T-cell (primary cell): ENCODE data around the gene ARL11. TPM values are rescaled to one million over a fixed set of nuclear protein-coding genes. Genes with fewer than 3 reads are reported as not detected.

Source experiments
- ATAC-seq, 4 experiments: fragments of 200-7000 bp in 3 of 4; fragments of 150-1000 bp in 1 of 4; cut with Tn5 transposase; replicated peaks in 1 of 4; 1 replicate in 3 of 4; 2 replicates in 1 of 4; pipeline ENCODE4 v1.10.0; 2021; ENCODE audit warnings: moderate library complexity in 3 of 4, mild to moderate bottlenecking in 2 of 4, moderate number of reproducible peaks in 1 of 4
- CTCF ChIA-PET, 2 donors: fragments of 300-600 bp; sonication (Branson Sonifier 250); formaldehyde crosslinking; loops; one replicate each; lab custom pipeline; 2022; ENCODE audit warnings: antibody characterized with exemption in 2 of 2; lab: Charles Lee
- POLR2A ChIA-PET, 2 donors: fragments of 300-600 bp; sonication (Branson Sonifier 250); formaldehyde crosslinking; loops; one replicate each; lab custom pipeline; 2022; ENCODE audit warnings: antibody characterized with exemption in 2 of 2; lab: Charles Lee
- DNase-seq, 35 experiments: peaks; one replicate each; pipeline versions ENCODE4 v3.0.0 to v3.0.0-alpha.2; 2013 to 2023
- H3K27ac ChIP-seq: one replicate; pipeline ENCODE4 v1.5.1; 2013; ENCODE audit warnings: low read length
- H3K27me3 ChIP-seq, 2 experiments: replicated peaks in 1 of 2; 1 replicate in 1 of 2; 2 replicates in 1 of 2; pipeline versions ENCODE4 v1.6.1 to v1.7.0; 2013; ENCODE audit warnings: low read length in 1 of 2, mixed read lengths in 1 of 2; ENCODE audit not compliant: control insufficient read depth in 2 of 2, insufficient read depth in 2 of 2; ENCODE audit errors: extremely low read depth in 1 of 2
- H3K36me3 ChIP-seq, 2 donors: 1 replicate in 1 of 2; 2 replicates in 1 of 2; pipeline versions ENCODE4 v1.6.1 to v1.7.0; 2013; ENCODE audit warnings: low read length in 1 of 2; ENCODE audit not compliant: control insufficient read depth in 2 of 2, insufficient read depth in 1 of 2; ENCODE audit errors: extremely low read depth in 1 of 2
- H3K4me1 ChIP-seq, 2 experiments: 1 replicate in 1 of 2; 2 replicates in 1 of 2; pipeline versions ENCODE4 v1.6.1 to v1.7.0; 2013; ENCODE audit warnings: low read length in 2 of 2, mixed read lengths in 1 of 2; ENCODE audit not compliant: insufficient read depth in 2 of 2, control insufficient read depth in 1 of 2; ENCODE audit errors: extremely low read depth in 1 of 2
- H3K4me3 ChIP-seq, 2 donors: 1 replicate in 1 of 2; 2 replicates in 1 of 2; pipeline versions ENCODE4 v1.5.1 to v1.7.0; 2013; ENCODE audit warnings: mild to moderate bottlenecking in 2 of 2, low read length in 1 of 2, moderate library complexity in 1 of 2; ENCODE audit not compliant: control insufficient read depth in 1 of 2; ENCODE audit errors: extremely low read depth in 1 of 2
- H3K9me3 ChIP-seq: 2 replicates; pipeline ENCODE4 v1.7.0; 2013
- H3K27ac Mint-ChIP-seq, 2 donors: one replicate each; pipeline ENCODE4 v1.8.0; 2020 to 2021; ENCODE audit warnings: mild to moderate bottlenecking in 2 of 2, mixed read lengths in 2 of 2
- H3K27me3 Mint-ChIP-seq, 2 donors: one replicate each; pipeline ENCODE4 v1.8.0; 2021 to 2022; ENCODE audit warnings: mixed read lengths in 2 of 2
- H3K36me3 Mint-ChIP-seq: one replicate; pipeline ENCODE4 v1.8.0; 2021; ENCODE audit warnings: mixed read lengths
- H3K4me1 Mint-ChIP-seq, 3 donors: one replicate each; pipeline ENCODE4 v1.8.0; 2020 to 2022; ENCODE audit warnings: mixed read lengths in 3 of 3, mild to moderate bottlenecking in 1 of 3
- H3K4me3 Mint-ChIP-seq, 3 donors: one replicate each; pipeline ENCODE4 v1.8.0; 2020 to 2022; ENCODE audit warnings: mild to moderate bottlenecking in 3 of 3, mixed read lengths in 3 of 3, moderate library complexity in 3 of 3
- H3K9me3 Mint-ChIP-seq, 3 donors: one replicate each; pipeline ENCODE4 v1.8.0; 2020 to 2022; ENCODE audit warnings: mixed read lengths in 3 of 3
- WGBS: methylation state at CpG from one replicate; pipeline ENCODE4 v1.1.5; 2013; ENCODE audit warnings: missing lambda C conversion rate; ENCODE audit not compliant: insufficient coverage; 5-methylcytosine and 5-hydroxymethylcytosine counted together
- total RNA-seq, 35 experiments: library from RNA in 6 of 35; stranded (reverse) in 6 of 35; fragments of 120-200 nt in 1 of 35; gene quantifications; one replicate each; pipeline versions ENCODE4 v1.2.1 to v1.2.4 and lab custom pipeline; 2013 to 2026

Gene ARL11
- total RNA-seq, 5 donors from 2014 or later (not counting 1 experiment from before 2014, with no cell fraction given), result 0.12 to 1.9 (median 0.53) TPM

GRCh38 chr13:49622174-49622946 is 5.9 kb upstream of the ARL11 start:
- H3K4me1 Mint-ChIP-seq, result peaks cover 0 to 4% (median 4%) of the 10 kb centered on the region in 3 donors
- H3K27ac ChIP-seq, result no peak overlapping the region
- H3K27me3 Mint-ChIP-seq, result no peaks in the 10 kb centered on the region
- DNase-seq (no peak), ATAC-seq (no peak)
- H3K9me3 Mint-ChIP-seq, result no peaks in the 10 kb centered on the region
- ChIA-PET POLR2A (no interaction called here), CTCF (no interaction called here)
- H3K36me3 ChIP-seq, result no peaks in the 10 kb centered on the region
- H3K4me3 Mint-ChIP-seq, result no peak overlapping the region
- 58% methylated on average over 3 of the region's 11 CpGs for WGBS
- H3K9me3 ChIP-seq, result no peaks in the 10 kb centered on the region
- H3K27ac Mint-ChIP-seq, result no peak overlapping the region
- no peaks in the 10 kb centered on the region for H3K36me3 Mint-ChIP-seq
- H3K4me1 ChIP-seq, result no peaks in the 10 kb centered on the region
- no peak overlapping the region for H3K4me3 ChIP-seq
- peaks cover 0 to 9% of the 10 kb centered on the region in 2 experiments for H3K27me3 ChIP-seq

DNA sequence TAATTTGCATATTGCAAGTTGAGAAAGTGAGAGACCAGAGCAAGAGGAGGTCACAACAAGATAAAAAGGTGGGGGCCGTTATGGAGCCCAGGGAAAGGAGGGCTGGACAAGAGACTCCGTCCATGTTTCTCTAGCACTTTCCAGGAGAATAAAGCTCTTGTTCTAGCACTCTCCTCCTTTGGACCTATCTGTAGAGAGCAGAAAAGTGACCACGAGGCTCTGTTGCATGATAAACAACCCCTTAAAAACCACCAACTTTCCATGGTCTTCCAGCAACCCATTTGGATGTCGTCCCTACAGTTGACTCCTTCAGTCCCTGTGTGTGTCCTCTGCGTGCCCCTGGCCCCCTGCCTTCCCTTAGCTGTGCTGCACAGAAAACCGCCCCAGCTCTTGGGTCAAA is 4.1 kb upstream of the ARL11 start:
- peaks cover 2 to 12% of the 10 kb centered on the region in 2 experiments for H3K4me1 ChIP-seq
- peaks cover 0 to 9% of the 10 kb centered on the region in 2 experiments for H3K27me3 ChIP-seq
- no peaks in the 10 kb centered on the region for H3K36me3 Mint-ChIP-seq
- 76% methylated on average over 5 of the region's 6 CpGs for WGBS
- H3K4me1 Mint-ChIP-seq, result peaks cover 10 to 15% (median 13%) of the 10 kb centered on the region in 3 donors
- H3K27ac ChIP-seq, result no peak overlapping the region
- H3K27me3 Mint-ChIP-seq, result no peaks in the 10 kb centered on the region
- CTCF ChIA-PET, result no interaction called here
- no peak overlapping the region for H3K27ac Mint-ChIP-seq
- no peaks in the 10 kb centered on the region for H3K9me3 Mint-ChIP-seq
- POLR2A ChIA-PET, result no interaction called here
- H3K4me3 ChIP-seq, result no peak overlapping the region
- ATAC-seq (no peak), DNase-seq (no peak)
- no peaks in the 10 kb centered on the region for H3K9me3 ChIP-seq
- no peaks in the 10 kb centered on the region for H3K36me3 ChIP-seq
- no peak overlapping the region for H3K4me3 Mint-ChIP-seq

DNA sequence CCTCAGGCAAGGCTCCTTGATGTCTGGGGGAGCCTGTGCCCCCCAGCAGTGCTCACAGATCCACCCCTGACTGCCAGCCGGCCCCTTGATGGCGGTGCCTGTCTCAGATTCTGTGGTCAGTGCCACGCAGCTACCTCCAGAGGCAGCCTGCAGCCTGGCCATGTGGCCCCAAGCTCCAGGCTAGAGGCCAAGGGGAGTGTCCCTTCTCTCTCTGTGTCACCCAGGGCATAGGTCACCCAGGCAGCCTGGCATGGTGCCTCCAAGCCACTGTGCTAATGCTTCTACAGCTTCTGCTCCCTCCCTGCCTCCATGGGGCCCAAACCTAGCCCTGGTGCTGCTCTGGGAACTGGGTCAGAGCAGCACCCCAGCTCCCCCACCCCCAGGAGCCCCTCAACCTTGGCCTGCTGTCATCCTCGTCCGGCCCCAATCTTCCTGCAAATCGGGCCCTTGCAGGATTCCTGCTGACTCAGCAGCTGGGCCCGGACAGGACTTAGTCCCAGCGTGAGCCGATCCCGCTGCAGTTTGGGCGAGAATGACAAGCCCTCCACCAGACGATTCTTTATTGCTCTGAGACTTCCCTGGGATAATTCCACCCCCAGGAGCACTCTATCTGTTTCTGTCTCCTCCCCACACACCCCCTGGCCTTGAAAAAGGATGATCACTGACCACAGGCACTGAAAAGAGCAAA is 2.8 kb upstream of the ARL11 start:
- POLR2A ChIA-PET, result no interaction called here
- no peaks in the 10 kb centered on the region for H3K36me3 Mint-ChIP-seq
- Histone ChIP-seq H3K9me3 (no peaks in the 10 kb centered on the region), H3K4me3 (no peak overlapping the region), H3K27me3 (peaks cover 0 to 5% of the 10 kb centered on the region in 2 experiments), H3K27ac (no peak overlapping the region), H3K4me1 (peaks cover 2 to 12% of the 10 kb centered on the region in 2 experiments), H3K36me3 (no peaks in the 10 kb centered on the region)
- peaks cover 10 to 17% (median 12%) of the 10 kb centered on the region in 3 donors for H3K4me1 Mint-ChIP-seq
- 84% methylated on average over 12 of the region's 12 CpGs for WGBS
- no peak for DNase-seq
- no peak for ATAC-seq
- CTCF ChIA-PET, result interaction anchor here in 1 of 2 donors (0.7 kb wide), 1 partner anchor 107 kb away, joined by 3 read pairs; no protein-coding TSS in a partner anchor
- no peak overlapping the region for H3K27ac Mint-ChIP-seq
- H3K9me3 Mint-ChIP-seq, result no peaks in the 10 kb centered on the region
- H3K27me3 Mint-ChIP-seq, result no peaks in the 10 kb centered on the region
- no peak overlapping the region for H3K4me3 Mint-ChIP-seq

- Histone ChIP-seq H3K27ac (no peak overlapping the region), H3K9me3 (no peaks in the 10 kb centered on the region), H3K4me1 (peaks cover 2 to 12% of the 10 kb centered on the region in 2 experiments), H3K27me3 (peaks cover 0 to 4% of the 10 kb centered on the region in 2 experiments), H3K36me3 (no peaks in the 10 kb centered on the region), H3K4me3 (no peak overlapping the region)
- ATAC-seq, result no peak
- no peaks in the 10 kb centered on the region for H3K36me3 Mint-ChIP-seq
- H3K4me3 Mint-ChIP-seq, result peak overlapping the region; percentile 39 to 84 (median 84)
- peak overlapping the region; percentile 39 to 49 for H3K27ac Mint-ChIP-seq
- H3K4me1 Mint-ChIP-seq, result peaks cover 10 to 22% (median 12%) of the 10 kb centered on the region in 3 donors
- ChIA-PET POLR2A (interaction anchor here in 1 of 2 donors (0.6 kb wide), 1 partner anchor 41 kb away, joined by 3 read pairs; no protein-coding TSS in a partner anchor), CTCF (no interaction called here)
- no peak for DNase-seq
- H3K27me3 Mint-ChIP-seq, result no peaks in the 10 kb centered on the region
- no peaks in the 10 kb centered on the region for H3K9me3 Mint-ChIP-seq
- WGBS, result 100% methylated on average over 2 of the region's 8 CpGs
Measured at GRCh38 chr13:49629196-49629938, 1.1 kb downstream of the ARL11 start.

GRCh38 chr13:49629947-49630346 is 1.6 kb downstream of the ARL11 start:
- no peak overlapping the region for H3K4me3 ChIP-seq
- Mint-ChIP-seq H3K27me3 (no peaks in the 10 kb centered on the region), H3K9me3 (no peaks in the 10 kb centered on the region), H3K4me1 (peaks cover 13 to 26% (median 14%) of the 10 kb centered on the region in 3 donors), H3K36me3 (no peaks in the 10 kb centered on the region), H3K27ac (peak overlapping the region in 1 of 2 donors; percentile 39), H3K4me3 (no peak overlapping the region)
- no peaks in the 10 kb centered on the region for H3K36me3 ChIP-seq
- ATAC-seq (no peak), DNase-seq (no peak)
- no peaks in the 10 kb centered on the region for H3K9me3 ChIP-seq
- WGBS, result 88% methylated on average over 3 of the region's 4 CpGs
- ChIA-PET POLR2A (interaction anchor here in 1 of 2 donors (0.6 kb wide), 1 partner anchor 40 kb away, joined by 3 read pairs; no protein-coding TSS in a partner anchor), CTCF (no interaction called here)
- H3K4me1 ChIP-seq, result peaks cover 2 to 14% of the 10 kb centered on the region in 2 experiments
- H3K27me3 ChIP-seq, result no peaks in the 10 kb centered on the region
- no peak overlapping the region for H3K27ac ChIP-seq

- 94% methylated on average over 16 of the region's 16 CpGs for WGBS
- ATAC-seq, result no peak
- H3K4me1 Mint-ChIP-seq, result peaks cover 17 to 32% (median 17%) of the 10 kb centered on the region in 3 donors
- Histone ChIP-seq H3K27ac (no peak overlapping the region), H3K9me3 (no peaks in the 10 kb centered on the region), H3K36me3 (no peaks in the 10 kb centered on the region), H3K4me3 (no peak overlapping the region), H3K4me1 (peaks cover 2 to 18% of the 10 kb centered on the region in 2 experiments), H3K27me3 (no peaks in the 10 kb centered on the region)
- H3K27me3 Mint-ChIP-seq, result no peaks in the 10 kb centered on the region
- no peak overlapping the region for H3K4me3 Mint-ChIP-seq
- no peak for DNase-seq
- H3K27ac Mint-ChIP-seq, result no peak overlapping the region
- POLR2A ChIA-PET, result no interaction called here
- no peaks in the 10 kb centered on the region for H3K36me3 Mint-ChIP-seq
- H3K9me3 Mint-ChIP-seq, result no peaks in the 10 kb centered on the region
- CTCF ChIA-PET, result no interaction called here
Measured at GRCh38 chr13:49630580-49630979, 2.3 kb downstream of the ARL11 start.
